ENCODE results near the gene CCNQ.

GRCh38 chrX:153585827-153586226 is 13.1 kb downstream of the CCNQ start:
- no peak for TF ChIP-seq CTCF (IDR thresholded peaks at IDR 0.05; ENCODE audit: low read depth, low read length, missing input control)
- TF ChIP-seq ATF3 (IDR thresholded peaks at IDR 0.05), result no peak
- no peak for TF ChIP-seq YY1 (IDR thresholded peaks at IDR 0.05)
- TF ChIP-seq JUND (IDR thresholded peaks at IDR 0.05), result no peak
- TF ChIP-seq MAX (IDR thresholded peaks at IDR 0.05), result no peak
- no peak for TF ChIP-seq EGR1 (IDR thresholded peaks at IDR 0.05; ENCODE audit: low read depth in 2 of 2)
- no peak for TF ChIP-seq TAF1 (conservative IDR thresholded peaks at IDR 0.05)
- no peak for TF ChIP-seq REST (IDR thresholded peaks at IDR 0.05)

Data from liver (tissue), 3 donors.